ENCODE data around the gene KLHL17.

KLHL17 gene

GRCh38 chr1:960363-961131, at the start of gene KLHL17:
Gene KLHL17, plus strand, starts transcription at chr1:960584. Its CDS starts 110 bp downstream, at chr1:960694.
- FAIRE-seq, result no peak

- FAIRE-seq, result no peak
Observed at GRCh38 chr1:910881-911721, 49.3 kb upstream of the KLHL17 start.

- no peak for FAIRE-seq
Observed at GRCh38 chr1:911875-912739, 48.3 kb upstream of the KLHL17 start.

GRCh38 chr1:912740-913301, 47.6 kb upstream of the KLHL17 start:
- no peak for FAIRE-seq

- no peak for FAIRE-seq
Observed at GRCh38 chr1:913491-914130, 46.8 kb upstream of the KLHL17 start.

GRCh38 chr1:914131-914890, 46.1 kb upstream of the KLHL17 start:
- no peak for FAIRE-seq

- FAIRE-seq, result no peak
Observed at GRCh38 chr1:914891-915280, 45.5 kb upstream of the KLHL17 start.

GRCh38 chr1:915295-916172, 44.9 kb upstream of the KLHL17 start:
- no peak for FAIRE-seq

- no peak for FAIRE-seq
Observed at GRCh38 chr1:916173-917075, 44.0 kb upstream of the KLHL17 start.

GRCh38 chr1:917076-917459, 43.3 kb upstream of the KLHL17 start:
- FAIRE-seq, result no peak

GRCh38 chr1:917466-918091, 42.8 kb upstream of the KLHL17 start:
- FAIRE-seq, result no peak

- no peak for FAIRE-seq
Observed at GRCh38 chr1:918353-918752, 42.0 kb upstream of the KLHL17 start.

- FAIRE-seq, result no peak
Observed at GRCh38 chr1:918843-919242, 41.5 kb upstream of the KLHL17 start.

GRCh38 chr1:919271-919872, 41.0 kb upstream of the KLHL17 start:
- FAIRE-seq, result no peak

- FAIRE-seq, result no peak
Observed at GRCh38 chr1:920010-920409, 40.4 kb upstream of the KLHL17 start.

GRCh38 chr1:920521-920920, 39.9 kb upstream of the KLHL17 start:
- FAIRE-seq, result no peak

GRCh38 chr1:921011-921837, 39.2 kb upstream of the KLHL17 start:
- FAIRE-seq, result no peak

Measured in G401.6 (cell line).